Mesothelial cell of epicardium (in vitro differentiated cells): ENCODE data around the gene PDGFC. TPM values are rescaled to one million over a fixed set of nuclear protein-coding genes. Genes with fewer than 3 reads are reported as not detected.

ENCODE experiments used
- DNase-seq, 2 experiments: peaks; one replicate each; pipeline ENCODE4 v3.0.0; 2021; ENCODE audit warnings: low spot score in 2 of 2; ENCODE audit not compliant: unreplicated experiment in 2 of 2
- H3K27ac Mint-ChIP-seq: 2 replicates; pipeline ENCODE4 v1.8.0; 2021; ENCODE audit warnings: mixed read lengths
- H3K27me3 Mint-ChIP-seq: 2 replicates; pipeline ENCODE4 v1.8.0; 2021; ENCODE audit warnings: low read depth, mixed read lengths
- H3K36me3 Mint-ChIP-seq: 2 replicates; pipeline ENCODE4 v1.8.0; 2021; ENCODE audit warnings: mixed read lengths
- H3K4me1 Mint-ChIP-seq: 2 replicates; pipeline ENCODE4 v1.8.0; 2021; ENCODE audit warnings: mixed read lengths
- H3K4me3 Mint-ChIP-seq: 2 replicates; pipeline ENCODE4 v1.8.0; 2021; ENCODE audit warnings: mild to moderate bottlenecking, moderate library complexity, mixed read lengths
- H3K9me3 Mint-ChIP-seq: 2 replicates; pipeline ENCODE4 v1.8.0; 2021; ENCODE audit warnings: mixed read lengths
- CTCF ChIP-seq: fragments of 200-600 bp; sonication (generic); IDR thresholded peaks from one replicate; pipeline ENCODE4 v1.5.0; 2021; ENCODE audit warnings: antibody characterized with exemption; ENCODE audit not compliant: unreplicated experiment
- total RNA-seq: library from RNA; stranded (reverse); gene quantifications from 3 replicates; pipeline ENCODE4 v1.2.1, GENCODE V29; 2021

The PDGFC gene
- total RNA-seq, 1 donor from 2014 or later: 83.5 TPM

DNA sequence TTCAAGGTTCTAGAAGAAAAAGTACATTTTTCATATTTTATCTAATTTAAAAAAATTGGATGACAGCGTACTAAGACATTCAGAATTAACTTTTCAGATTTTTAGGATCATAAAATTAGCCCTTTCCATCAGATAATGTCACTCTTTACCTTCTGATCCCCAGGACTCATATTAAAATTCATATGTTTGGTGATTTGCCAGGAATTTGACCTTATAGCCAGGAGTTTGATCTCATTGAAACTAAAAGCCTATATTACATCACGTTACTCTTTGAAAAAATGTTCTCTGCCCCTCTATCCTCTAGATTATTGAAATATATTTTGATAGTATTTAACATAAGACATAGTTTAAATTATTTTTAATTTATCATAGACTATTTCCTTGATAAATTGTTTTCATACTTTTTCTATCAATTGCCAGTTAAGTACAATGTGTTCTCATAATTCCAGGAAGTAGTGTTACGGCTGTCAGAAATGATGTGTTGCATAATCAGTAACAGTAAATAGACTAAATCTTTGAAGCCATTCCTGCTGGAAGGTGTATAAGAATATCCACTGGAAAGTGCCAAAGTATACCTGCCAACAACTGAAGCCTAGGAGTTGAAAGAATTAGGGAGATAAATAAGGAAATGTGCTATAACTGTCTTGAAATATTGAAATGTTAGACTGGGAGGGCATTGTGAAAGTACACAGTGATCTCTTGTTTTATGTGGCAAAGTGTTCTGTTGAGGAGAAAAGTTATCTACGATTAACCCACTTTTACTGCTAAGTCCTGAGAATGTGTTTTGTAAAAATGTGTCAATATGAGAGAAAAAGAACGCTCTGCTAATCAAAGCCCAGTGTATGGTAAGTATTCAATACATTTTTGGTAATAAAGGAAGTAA, 32.9 kb upstream of the PDGFC start:
- no peaks in the 10 kb centered on the region for H3K27me3 Mint-ChIP-seq
- H3K4me1 Mint-ChIP-seq: peaks cover 22% of the 10 kb centered on the region
- H3K9me3 Mint-ChIP-seq: peaks cover 8% of the 10 kb centered on the region
- TF ChIP-seq CTCF: no peak
- H3K4me3 Mint-ChIP-seq: no peak overlapping the region
- H3K27ac Mint-ChIP-seq: peak overlapping the region; percentile 3
- DNase-seq: no peak
- no peaks in the 10 kb centered on the region for H3K36me3 Mint-ChIP-seq

- Mint-ChIP-seq H3K27ac (peak overlapping the region; percentile 94), H3K4me3 (no peak overlapping the region), H3K9me3 (peaks cover 21% of the 10 kb centered on the region), H3K27me3 (no peaks in the 10 kb centered on the region), H3K36me3 (peaks cover 13% of the 10 kb centered on the region), H3K4me1 (peaks cover 34% of the 10 kb centered on the region)
- TF ChIP-seq CTCF: no peak
- DNase-seq: peak; percentile 28 to 67
Observed at GRCh38 chr4:156999175-156999517, 27.5 kb upstream of the PDGFC start.

- Mint-ChIP-seq H3K36me3 (peaks cover 13% of the 10 kb centered on the region), H3K27me3 (no peaks in the 10 kb centered on the region), H3K4me3 (no peak overlapping the region), H3K9me3 (peaks cover 21% of the 10 kb centered on the region), H3K27ac (peak overlapping the region; percentile 94), H3K4me1 (peaks cover 33% of the 10 kb centered on the region)
- DNase-seq: no peak
- no peak for TF ChIP-seq CTCF
Observed at GRCh38 chr4:156998500-156999174, 27.0 kb upstream of the PDGFC start.

DNA sequence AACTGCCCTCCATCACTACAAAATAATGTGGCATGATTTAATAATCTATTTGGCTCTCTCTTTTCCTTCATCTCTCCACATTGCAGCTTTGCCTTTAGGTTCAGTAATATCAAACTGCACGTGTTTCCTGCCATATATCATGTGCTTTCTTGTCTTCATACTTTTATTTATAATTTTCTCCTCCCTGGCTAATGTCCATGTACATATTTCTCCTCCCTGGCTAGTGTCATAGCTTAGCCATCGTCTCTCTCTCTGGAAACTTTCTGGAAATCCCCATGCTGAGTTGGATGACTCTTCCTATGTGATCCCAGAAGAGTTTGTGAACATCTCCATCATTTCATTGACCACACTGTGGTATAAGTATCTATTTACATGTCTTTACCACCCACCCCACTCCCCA, 21.3 kb upstream of the PDGFC start:
- Mint-ChIP-seq H3K36me3 (peaks cover 23% of the 10 kb centered on the region), H3K27ac (peak overlapping the region; percentile 63), H3K27me3 (no peaks in the 10 kb centered on the region), H3K9me3 (peaks cover 37% of the 10 kb centered on the region), H3K4me1 (peaks cover 17% of the 10 kb centered on the region), H3K4me3 (no peak overlapping the region)
- no peak for TF ChIP-seq CTCF
- no peak for DNase-seq

DNA sequence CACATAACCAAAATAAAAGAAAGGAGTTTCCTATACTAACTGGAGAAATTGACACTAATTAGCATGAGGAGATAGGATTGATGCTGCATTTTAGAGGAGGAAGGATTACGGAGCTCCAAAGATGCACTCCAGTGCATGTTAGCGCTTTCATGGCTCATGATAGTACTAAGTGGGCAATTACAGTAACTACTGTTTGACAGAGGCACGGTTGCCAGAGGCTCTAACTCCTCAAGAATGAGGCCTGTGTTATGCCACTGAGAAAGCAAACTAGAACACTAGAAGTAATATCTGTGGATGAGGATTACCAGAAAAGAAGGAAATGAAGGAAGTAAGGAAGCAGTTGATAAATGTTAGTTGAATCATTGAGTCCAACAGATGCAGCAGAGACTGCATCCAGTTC, 19.6 kb upstream of the PDGFC start:
- Mint-ChIP-seq H3K36me3 (peaks cover 13% of the 10 kb centered on the region), H3K4me1 (peaks cover 12% of the 10 kb centered on the region), H3K9me3 (peaks cover 35% of the 10 kb centered on the region), H3K27me3 (no peaks in the 10 kb centered on the region), H3K27ac (no peak overlapping the region), H3K4me3 (no peak overlapping the region)
- no peak for TF ChIP-seq CTCF
- DNase-seq: no peak
